ENCODE data around the gene KDM3B.
"Not testable (repeated sequence)": the region's sequence is repeated elsewhere in the genome, so short reads cannot be mapped to it uniquely, and the experiment has no call there.

The KDM3B gene

GRCh38 chr5:138352071-138352721 lies at the start of gene KDM3B:
KDM3B (plus strand) TSS chr5:138352685; CDS start chr5:138352796, 111 bp downstream.
- peak; percentile 85 to 90 for DNase-seq

GRCh38 chr5:138303372-138303771 lies 49.1 kb upstream of the KDM3B start:
- DNase-seq, result no peak

- no peak for DNase-seq
Observed at GRCh38 chr5:138305797-138306196, 46.7 kb upstream of the KDM3B start.

GRCh38 chr5:138315751-138316278 lies 36.7 kb upstream of the KDM3B start:
- no peak for DNase-seq

- DNase-seq, result no peak
Observed at GRCh38 chr5:138316355-138316754, 36.1 kb upstream of the KDM3B start.

- not testable (repeated sequence) for DNase-seq
Observed at GRCh38 chr5:138318211-138318610, 34.3 kb upstream of the KDM3B start.

- DNase-seq, result no peak
Observed at GRCh38 chr5:138330813-138331448, 21.6 kb upstream of the KDM3B start.

GRCh38 chr5:138331449-138332368 lies 20.8 kb upstream of the KDM3B start, which contains the start of gene CDC25C:
CDC25C (minus strand) TSS chr5:138331804; CDS start chr5:138331180, 624 bp downstream.
- peak; percentile 96 to 97 for DNase-seq

GRCh38 chr5:138334867-138335447 lies 17.5 kb upstream of the KDM3B start:
- no peak for DNase-seq

GRCh38 chr5:138336952-138337684 lies 15.4 kb upstream of the KDM3B start:
- peak in 1 of 2 donors; percentile 72 for DNase-seq

- DNase-seq, result peak; percentile 89 to 92
Observed at GRCh38 chr5:138337685-138338410, 14.6 kb upstream of the KDM3B start, which contains the start of gene FAM53C. FAM53C (plus strand) TSS chr5:138338266; CDS start chr5:138341336, 3,070 bp downstream.

GRCh38 chr5:138338411-138339090 lies 13.9 kb upstream of the KDM3B start:
- DNase-seq, result no peak

- DNase-seq, result no peak
Observed at GRCh38 chr5:138339091-138339456, 13.4 kb upstream of the KDM3B start.

- DNase-seq, result no peak
Observed at GRCh38 chr5:138339464-138339863, 13.0 kb upstream of the KDM3B start.

- no peak for DNase-seq
Observed at GRCh38 chr5:138340008-138340407, 12.5 kb upstream of the KDM3B start.

- DNase-seq, result no peak
Observed at GRCh38 chr5:138344887-138345622, 7.4 kb upstream of the KDM3B start.

- DNase-seq, result no peak
Observed at GRCh38 chr5:138346889-138347288, 5.6 kb upstream of the KDM3B start.

- DNase-seq, result no peak
Observed at GRCh38 chr5:138349852-138350562, 2.5 kb upstream of the KDM3B start.

- DNase-seq, result no peak
Observed at GRCh38 chr5:138350563-138350890, 2.0 kb upstream of the KDM3B start.
